Subcutaneous adipose tissue (tissue), 4 donors: ENCODE measurements around the gene XK. TPM values are rescaled to one million over a fixed set of nuclear protein-coding genes. Genes with fewer than 3 reads are reported as not detected.

Experiments
- total RNA-seq, 4 donors: library from RNA; depleted of rRNA; stranded (reverse); fragments of >200 nt; gene quantifications; one replicate each; pipeline ENCODE4 v1.1.0, GENCODE V29; 2016
- TF ChIP-seq, protein P1 (sequence below): fragments of 450-650 bp; IDR thresholded peaks from one replicate; pipeline ENCODE4 v1.5.1; 2016; ENCODE audit warnings: low read depth, mild to moderate bottlenecking, control low read depth, antibody characterized with exemption, moderate library complexity

Gene XK
- total RNA-seq, 4 donors from 2014 or later: 0.17 to 0.33 (median 0.22) TPM; not detected in 1

DNA sequence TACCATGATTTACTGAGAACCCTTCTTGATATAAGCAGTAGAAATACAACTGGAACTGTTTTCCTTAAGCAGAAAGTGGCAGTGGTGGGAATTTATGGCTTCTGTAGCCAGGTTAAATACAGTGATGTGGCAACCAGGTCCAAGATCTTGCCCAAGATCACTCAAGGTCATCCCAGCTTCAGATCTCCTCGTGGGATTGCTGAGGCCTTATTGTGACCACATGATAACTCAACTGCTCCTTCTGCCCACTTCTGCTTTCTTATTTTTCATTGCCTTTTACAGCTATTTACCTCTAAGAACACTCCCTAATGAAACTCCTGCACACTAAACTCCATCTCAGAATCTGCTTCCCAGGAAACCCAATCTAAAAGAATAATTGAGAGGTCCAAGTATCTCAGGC lies 81.8 kb downstream of the XK start:
- TF ChIP-seq, protein P1, sequence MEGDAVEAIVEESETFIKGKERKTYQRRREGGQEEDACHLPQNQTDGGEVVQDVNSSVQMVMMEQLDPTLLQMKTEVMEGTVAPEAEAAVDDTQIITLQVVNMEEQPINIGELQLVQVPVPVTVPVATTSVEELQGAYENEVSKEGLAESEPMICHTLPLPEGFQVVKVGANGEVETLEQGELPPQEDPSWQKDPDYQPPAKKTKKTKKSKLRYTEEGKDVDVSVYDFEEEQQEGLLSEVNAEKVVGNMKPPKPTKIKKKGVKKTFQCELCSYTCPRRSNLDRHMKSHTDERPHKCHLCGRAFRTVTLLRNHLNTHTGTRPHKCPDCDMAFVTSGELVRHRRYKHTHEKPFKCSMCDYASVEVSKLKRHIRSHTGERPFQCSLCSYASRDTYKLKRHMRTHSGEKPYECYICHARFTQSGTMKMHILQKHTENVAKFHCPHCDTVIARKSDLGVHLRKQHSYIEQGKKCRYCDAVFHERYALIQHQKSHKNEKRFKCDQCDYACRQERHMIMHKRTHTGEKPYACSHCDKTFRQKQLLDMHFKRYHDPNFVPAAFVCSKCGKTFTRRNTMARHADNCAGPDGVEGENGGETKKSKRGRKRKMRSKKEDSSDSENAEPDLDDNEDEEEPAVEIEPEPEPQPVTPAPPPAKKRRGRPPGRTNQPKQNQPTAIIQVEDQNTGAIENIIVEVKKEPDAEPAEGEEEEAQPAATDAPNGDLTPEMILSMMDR: no peak

DNA sequence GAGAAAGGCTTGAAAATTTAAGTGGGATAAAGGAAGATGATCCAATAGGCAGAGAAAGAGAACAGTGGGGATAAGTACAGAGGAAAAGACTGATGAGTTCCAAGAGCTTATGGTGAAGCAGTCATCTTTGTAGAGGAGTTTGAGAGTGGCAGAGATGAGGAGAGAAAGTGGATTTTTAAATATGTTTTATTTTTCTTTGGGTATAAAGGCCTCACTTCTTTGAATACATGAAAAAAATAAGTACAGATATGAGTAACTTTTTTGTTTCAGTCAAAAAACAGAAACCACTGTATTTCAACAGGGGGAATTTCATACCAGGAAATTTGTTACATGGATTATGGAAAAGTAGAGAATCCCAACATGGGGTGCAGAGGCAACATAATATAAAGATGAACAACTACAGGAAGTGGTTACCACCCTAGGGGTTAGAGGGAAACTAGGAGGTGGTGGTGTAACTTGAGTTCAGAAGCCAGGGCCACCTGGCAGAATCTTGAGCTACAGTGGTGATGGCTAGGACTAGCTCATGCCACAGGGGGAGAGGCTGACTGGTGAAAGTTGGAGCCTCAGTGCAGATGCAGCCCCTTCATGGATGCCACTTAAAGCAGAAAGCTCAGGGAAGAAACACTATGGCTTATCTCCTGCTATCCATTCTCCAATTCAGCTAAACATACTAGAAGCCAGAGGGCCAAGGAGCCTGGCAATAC lies 90.8 kb downstream of the XK start:
- TF ChIP-seq, protein P1: no peak

DNA sequence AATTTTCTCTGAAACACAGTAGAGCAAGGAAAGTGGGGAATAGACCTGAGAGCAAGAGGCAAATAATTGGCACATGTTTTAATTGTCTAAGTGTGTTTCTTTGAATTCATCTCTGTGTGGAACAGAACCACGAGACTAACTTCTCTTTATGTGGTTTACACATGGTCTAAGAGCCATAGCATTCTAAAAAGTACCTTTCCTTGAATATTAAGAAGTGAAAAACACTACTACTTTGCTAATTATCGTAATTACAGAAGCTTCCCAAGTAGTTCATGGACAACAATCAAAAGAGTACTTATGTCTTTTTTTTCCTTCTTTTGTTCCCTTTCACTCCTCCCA lies 91.4 kb downstream of the XK start:
- TF ChIP-seq, protein P1: no peak

- TF ChIP-seq, protein P1: no peak
Observed at GRCh38 chrX:37779857-37780256, 94.3 kb downstream of the XK start, which contains the start of gene CYBB. TSS of gene CYBB (plus strand) at chrX:37780059. CDS start at chrX:37780078, 19 bp downstream.

GRCh38 chrX:37781081-37781480 lies 95.5 kb downstream of the XK start:
- TF ChIP-seq, protein P1: no peak

Other genes starting within 250 kb of the XK start
- under 1 TPM; under 0.01 to 0.88 (median 0.58) TPM for gene LANCL3, start 114.1 kb upstream of the XK start, total RNA-seq
- 10 to 100 TPM; 23.9 to 80.4 (median 60.2) TPM for gene CYBB, start 94.3 kb downstream of the XK start, total RNA-seq
- gene DYNLT3, start 161.8 kb downstream of the XK start, total RNA-seq: 10 to 100 TPM; 20.5 to 50.5 (median 37.1) TPM